Fibroblast of skin of back (primary cell): ENCODE data around the gene EPS8L2.
A peak's percentile ranks its signal among the peaks of the same experiment; 100 is the strongest.

Source experiments
- DNase-seq: peaks from one replicate; pipeline ENCODE4 v3.0.0-alpha.2; 2013

Gene EPS8L2

DNA sequence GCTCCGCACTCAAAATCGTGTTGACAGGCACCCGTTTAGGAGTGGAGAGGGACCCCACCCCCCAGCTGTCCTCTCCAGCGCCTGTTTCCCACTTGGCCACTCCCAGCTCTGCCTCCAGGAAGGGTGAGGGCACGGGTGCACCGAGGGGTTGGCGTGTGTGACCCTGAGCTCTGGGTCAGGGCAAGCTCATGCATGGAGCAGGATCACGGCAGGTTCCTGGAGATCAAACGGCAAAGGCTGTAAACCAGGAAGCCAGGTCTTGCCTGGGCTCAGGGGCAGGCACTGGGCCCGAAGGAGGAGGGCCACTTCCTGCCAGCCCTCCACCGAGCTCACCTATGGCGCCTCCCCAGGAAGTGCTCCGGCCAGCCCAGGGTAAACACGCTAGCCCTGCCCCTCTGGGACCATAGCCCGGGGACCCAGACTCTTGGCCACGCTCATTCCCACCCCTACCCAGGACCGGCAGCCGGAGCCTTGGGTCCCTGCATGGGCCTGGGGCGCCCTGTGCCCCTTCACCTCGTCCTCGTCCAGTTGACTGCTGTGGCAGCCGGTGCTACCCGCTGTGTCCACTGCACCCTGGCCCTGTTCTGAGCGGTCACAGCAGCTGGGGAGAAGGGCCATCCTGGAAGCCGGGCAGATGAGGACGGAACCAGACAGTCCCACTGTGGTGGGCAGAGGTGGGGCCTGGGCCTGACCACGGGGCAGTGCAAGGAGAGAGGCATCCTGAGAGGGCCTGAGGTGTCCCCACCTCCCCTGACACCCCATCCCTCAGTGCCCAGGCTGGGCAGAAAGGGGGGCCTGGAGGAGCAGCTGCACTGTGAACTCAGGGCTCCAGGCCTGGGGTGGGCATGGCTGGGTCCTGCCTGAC is 1.0 kb upstream of the EPS8L2 start:
- no peak for DNase-seq

DNA sequence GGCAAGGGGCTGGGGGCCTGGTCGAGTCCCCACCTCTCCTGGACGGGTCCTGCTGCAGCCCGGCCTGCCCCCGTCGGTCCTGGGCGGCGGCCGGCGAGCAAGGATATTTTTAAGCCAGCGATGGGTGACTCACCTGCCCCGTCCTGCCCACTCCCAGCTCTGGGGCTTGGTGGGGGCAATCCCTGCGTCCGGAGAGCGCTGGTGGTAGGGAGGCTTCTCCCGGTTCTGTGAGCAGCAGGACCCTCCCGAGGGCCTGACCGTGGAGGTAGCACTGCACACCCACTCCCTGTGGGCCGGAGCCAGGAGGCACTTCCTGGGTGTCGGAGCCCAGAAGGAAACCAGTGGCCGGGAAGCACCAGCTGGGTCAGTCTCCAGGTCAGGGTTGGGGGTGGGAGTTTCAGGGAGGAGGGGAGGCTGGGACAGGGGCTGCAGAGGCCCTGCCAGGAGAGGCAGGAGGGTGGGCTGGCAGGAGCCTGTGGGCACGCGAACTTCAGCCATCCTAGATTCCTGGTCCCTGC is 467 bp downstream of the EPS8L2 start:
- peak; percentile 56 for DNase-seq

DNA sequence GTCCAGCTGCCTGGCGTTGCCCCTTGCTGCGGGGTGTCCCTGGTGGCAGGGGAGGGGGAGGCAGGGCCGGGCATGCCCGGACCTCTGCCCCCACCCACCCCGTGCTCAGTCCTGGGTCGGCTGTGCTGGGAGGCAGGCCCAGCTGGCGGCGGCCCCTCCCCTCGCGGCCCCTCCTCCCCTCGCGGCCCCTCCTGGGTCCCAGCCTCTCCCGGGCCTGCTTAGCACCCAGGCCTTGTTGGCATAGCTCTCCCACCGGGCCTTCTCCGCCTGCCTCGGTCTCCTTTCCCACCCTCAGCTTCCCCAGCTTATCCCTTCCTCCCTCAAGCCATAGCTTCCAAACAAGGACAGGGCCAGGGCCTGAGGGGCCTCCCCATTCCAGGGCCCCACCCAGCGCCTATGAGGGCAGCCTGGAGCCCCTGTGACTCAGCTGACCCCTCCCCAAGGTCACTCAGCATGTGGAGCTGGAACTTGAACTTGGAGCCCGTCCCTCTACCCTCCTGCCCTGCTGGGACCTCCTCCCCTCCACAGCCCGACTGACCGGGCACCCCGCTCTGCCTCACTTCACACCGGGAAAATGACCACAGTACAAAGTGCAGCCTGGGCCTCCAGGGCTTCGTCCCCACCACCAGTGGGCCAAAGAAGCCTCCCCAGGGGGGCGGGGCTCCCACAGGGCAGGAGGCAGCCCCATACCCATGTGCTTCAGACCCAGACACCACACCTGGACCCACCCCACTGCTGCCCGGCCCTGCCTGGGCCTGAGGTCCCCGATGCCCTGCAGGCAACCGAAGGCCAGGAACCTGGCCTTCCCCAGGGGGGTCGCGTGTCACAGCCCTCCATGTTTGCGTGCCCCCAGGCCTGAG is 1.2 kb downstream of the EPS8L2 start:
- peak; percentile 44 for DNase-seq

DNA sequence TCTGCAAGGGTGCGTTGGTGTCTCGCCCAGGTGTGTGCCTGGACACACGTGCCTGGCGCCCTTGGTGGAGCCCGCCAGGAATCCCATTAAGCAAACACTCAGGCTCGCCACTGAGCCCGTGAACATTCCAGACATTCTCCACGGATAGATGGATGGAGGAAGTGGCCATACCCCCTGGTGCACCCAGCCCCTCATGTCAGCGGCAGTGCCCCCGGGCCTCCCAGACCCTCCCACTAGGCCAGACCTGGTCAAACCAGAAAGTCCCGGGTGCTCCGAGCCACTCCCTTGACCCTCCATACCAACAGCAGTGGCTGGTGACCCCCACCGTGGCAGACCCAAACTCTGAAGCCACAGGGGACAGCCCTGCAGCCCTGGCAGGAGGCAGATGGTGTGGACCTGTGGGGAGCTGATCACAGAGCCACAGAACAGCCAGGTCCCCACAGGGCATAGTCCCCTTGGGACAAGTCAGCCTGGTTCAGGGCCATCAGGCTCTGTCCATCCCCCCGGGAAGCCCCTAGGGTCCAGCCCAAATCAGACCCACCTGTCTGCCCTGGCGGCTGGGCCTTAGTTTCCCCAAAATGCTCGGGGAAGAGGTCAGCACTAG is 1.9 kb downstream of the EPS8L2 start:
- DNase-seq, result no peak

DNA sequence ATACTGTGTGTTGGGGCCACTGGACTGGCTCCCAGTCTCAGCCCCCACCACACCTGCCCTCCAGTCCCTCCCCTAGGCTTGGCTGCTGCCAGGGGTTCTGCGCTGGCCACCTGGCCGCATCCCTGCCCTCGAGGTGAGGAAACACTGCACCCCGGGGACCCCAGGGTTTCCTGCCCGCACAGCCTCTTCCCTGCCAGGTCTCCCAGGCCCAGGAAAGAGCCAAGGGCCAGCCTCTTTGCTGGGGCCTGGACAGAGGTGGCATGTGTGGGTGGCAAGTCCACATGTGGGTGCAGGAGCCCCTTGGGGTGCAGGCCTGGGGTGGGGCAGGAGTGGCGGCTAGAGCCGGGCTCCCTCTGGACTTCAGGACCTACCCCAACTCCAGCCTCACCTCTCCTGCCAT is 2.5 kb downstream of the EPS8L2 start:
- no peak for DNase-seq

- no peak for DNase-seq
Measured at GRCh38 chr11:709109-709997, 3.3 kb downstream of the EPS8L2 start.

- DNase-seq, result no peak
Measured at GRCh38 chr11:714436-714835, 8.4 kb downstream of the EPS8L2 start.

GRCh38 chr11:719214-720016 is 13.4 kb downstream of the EPS8L2 start:
- DNase-seq, result no peak

- DNase-seq, result no peak
Measured at GRCh38 chr11:720017-720641, 14.1 kb downstream of the EPS8L2 start.

DNA sequence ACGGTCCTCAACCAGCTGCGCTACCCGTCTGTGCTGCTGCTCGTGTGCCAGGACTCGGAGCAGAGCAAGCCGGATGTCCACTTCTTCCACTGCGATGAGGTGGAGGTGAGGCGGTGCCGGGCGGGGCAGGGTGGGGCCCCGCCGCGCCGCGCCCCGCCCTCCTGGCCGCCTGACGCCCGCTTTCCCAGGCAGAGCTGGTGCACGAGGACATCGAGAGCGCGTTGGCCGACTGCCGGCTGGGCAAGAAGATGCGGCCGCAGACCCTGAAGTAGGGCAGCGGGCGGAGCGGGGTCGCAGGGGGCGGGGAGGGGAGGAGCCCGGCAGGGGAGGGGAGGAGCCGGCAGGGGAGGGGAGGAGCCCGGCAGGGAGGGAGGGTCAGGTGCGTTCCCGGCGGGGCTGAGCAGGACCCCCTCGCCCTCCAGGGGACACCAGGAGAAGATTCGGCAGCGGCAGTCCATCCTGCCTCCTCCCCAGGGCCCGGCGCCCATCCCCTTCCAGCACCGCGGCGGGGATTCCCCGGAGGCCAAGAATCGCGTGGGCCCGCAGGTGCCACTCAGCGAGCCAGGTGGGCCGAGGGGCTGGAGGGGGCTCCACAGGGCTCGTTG is 14.7 kb downstream of the EPS8L2 start:
- no peak for DNase-seq

DNA sequence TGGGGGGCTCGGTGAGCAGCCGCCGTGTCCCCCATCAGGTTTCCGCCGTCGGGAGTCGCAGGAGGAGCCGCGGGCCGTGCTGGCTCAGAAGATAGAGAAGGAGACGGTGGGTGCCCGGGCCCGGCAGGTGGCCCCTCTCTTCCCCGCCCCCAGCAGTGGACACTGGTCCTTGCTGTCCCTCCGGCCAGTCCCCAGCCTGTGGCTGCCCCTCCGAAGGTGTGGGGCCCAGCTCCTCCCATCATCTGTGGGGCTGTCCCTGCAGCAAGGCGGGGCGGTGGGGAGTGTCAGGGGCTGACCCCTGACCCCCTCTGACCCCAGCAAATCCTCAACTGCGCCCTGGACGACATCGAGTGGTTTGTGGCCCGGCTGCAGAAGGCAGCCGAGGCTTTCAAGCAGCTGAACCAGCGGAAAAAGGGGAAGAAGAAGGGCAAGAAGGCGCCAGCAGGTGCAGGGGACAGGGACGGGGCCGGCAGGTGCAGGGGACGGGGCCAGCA is 15.3 kb downstream of the EPS8L2 start:
- no peak for DNase-seq

DNA sequence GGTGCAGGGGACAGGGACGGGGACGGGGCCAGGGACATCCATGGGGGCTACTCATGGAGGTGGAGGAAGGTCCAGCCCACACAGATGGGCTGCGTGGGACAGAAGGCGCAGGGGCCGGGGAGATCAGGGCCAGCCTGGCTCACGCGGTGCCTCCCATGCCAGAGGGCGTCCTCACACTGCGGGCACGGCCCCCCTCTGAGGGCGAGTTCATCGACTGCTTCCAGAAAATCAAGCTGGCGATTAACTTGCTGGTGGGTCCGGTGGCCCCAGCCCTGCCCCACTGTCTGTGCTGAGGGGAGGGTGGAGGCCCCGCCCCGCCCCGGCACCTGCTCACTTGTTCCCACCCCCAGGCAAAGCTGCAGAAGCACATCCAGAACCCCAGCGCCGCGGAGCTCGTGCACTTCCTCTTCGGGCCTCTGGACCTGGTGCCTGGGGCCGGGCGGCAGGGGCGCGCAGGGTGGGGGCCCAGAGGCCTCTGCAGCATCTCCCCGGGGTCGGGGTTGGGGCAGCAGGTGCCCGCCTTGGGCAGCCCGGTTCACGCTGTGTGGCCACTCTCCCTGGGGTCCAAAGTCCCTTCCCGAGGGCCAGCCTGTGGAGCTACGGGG is 15.8 kb downstream of the EPS8L2 start:
- no peak for DNase-seq

DNA sequence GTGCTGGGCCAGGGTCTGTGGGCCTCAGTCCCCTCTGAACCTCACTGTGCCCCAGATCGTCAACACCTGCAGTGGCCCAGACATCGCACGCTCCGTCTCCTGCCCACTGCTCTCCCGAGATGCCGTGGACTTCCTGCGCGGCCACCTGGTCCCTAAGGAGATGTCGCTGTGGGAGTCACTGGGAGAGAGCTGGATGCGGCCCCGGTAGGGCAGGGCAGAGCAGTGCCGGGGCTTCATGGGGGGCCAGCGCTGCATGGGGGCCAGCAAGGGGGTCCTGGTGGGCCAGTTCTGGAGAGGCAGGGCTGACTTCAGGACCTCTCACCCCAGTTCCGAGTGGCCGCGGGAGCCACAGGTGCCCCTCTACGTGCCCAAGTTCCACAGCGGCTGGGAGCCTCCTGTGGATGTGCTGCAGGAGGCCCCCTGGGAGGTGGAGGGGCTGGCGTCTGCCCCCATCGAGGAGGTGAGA is 16.3 kb downstream of the EPS8L2 start:
- DNase-seq, result no peak

- DNase-seq, result peak; percentile 52
Measured at GRCh38 chr11:723120-723883, 17.3 kb downstream of the EPS8L2 start.

DNA sequence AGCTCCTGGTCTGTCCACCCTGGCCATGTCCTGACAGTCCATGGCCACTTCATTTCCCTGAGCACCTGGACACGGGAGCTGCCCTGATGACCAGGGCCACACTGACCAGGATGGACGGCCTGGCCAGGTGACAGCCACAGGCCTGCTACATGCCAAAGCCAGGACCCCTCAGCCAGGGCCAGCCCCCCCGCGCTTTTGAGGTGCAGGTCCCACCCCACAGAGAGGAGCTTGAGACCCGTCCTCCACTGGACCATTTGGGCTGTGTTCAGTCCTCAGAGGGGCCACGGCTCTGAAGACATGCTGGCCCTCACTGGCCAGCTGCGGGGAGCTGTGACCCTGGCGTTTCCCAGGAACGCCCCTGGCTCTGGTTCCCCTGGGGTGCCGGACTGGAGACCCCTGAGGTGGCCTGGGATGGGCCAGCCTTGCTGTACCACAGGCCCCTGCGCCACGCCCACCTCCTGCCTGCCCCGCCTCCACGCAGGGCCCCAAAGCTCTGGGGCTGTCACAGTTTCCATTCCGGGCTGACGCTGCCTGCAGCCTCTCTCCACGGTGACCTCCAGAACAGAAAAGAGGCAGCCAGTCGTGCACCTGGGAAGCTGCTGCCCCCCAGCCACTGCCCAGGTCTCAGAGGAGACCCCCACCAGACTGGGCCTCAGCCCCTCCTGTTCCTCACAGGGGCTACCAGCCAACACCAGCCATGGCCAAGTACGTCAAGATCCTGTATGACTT is 18.2 kb downstream of the EPS8L2 start:
- DNase-seq, result no peak

DNA sequence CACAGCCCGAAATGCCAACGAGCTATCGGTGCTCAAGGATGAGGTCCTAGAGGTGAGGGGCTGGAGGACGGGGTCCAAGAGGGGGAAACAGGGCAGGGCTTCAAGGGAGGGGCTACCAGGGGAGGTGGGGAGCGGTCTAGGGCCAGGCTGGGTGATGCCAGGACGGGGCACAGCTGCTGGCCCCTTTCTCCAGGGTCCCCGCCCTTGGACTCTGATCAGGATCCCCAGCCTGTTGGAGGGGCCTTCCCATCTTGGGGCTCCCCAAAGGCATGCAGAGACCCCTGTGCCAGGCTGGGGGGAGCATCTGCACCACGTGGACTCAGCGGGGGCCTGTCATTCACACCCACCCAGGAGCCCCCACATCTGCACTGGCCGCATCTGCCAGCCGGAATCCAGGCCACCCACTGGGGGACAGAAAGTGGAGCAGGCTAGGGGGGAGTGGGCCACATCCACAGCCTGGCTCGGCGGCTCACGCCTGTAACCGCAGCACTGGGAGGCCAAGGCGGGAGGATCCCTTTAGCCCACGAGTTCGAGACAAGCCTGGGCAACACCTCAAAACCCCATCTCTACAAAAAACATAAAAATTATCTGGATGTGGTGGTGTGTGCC is 18.9 kb downstream of the EPS8L2 start:
- DNase-seq, result no peak

GRCh38 chr11:725624-726202 is 19.7 kb downstream of the EPS8L2 start:
- DNase-seq, result no peak
